Brain microvascular endothelial cell (primary cell): ENCODE measurements around the gene THEM5.

Experiments used
- DNase-seq: peaks from one replicate; pipeline ENCODE4 v3.0.0-alpha.2; 2020
- H3K27ac ChIP-seq: fragments of 250-450 bp; sonication (Bioruptor Pico); 2 replicates; pipeline ENCODE4 v1.5.1; 2020; ENCODE audit warnings: mild to moderate bottlenecking, moderate library complexity
- H3K27me3 ChIP-seq: fragments of 250-450 bp; sonication (Bioruptor Pico); replicated peaks from 2 replicates; pipeline ENCODE4 v1.5.1; 2020; ENCODE audit warnings: mild to moderate bottlenecking
- H3K36me3 ChIP-seq: fragments of 250-450 bp; sonication (Bioruptor Pico); replicated peaks from 2 replicates; pipeline ENCODE4 v1.5.1; 2020; ENCODE audit warnings: mild to moderate bottlenecking
- H3K4me3 ChIP-seq: 2 replicates; pipeline ENCODE4 v1.5.1; 2011; ENCODE audit warnings: low read depth, mild to moderate bottlenecking, control low read depth, low read length, moderate library complexity
- in situ Hi-C: cut with HindIII; loops from 2 replicates; pipeline ENCODE4 v1.10.0; 2017; ENCODE audit warnings: low sequenced_read_pairs, low pct_ligation_motif_present
- TF ChIP-seq, protein P1 (sequence below): IDR thresholded peaks from 2 replicates; pipeline ENCODE4 v1.5.1; 2011; ENCODE audit warnings: low read depth, mild to moderate bottlenecking, moderate library complexity, low read length, control low read depth, inconsistent platforms; ENCODE audit errors: missing control alignments

THEM5 gene

GRCh38 chr1:151801846-151802245 is 51.7 kb downstream of the THEM5 start:
- no peak overlapping the region for H3K4me3 ChIP-seq
- in situ Hi-C loops = no loop called here

GRCh38 chr1:151801310-151801820 is 52.1 kb downstream of the THEM5 start:
- Histone ChIP-seq H3K36me3 (no peaks in the 10 kb centered on the region), H3K4me3 (no peak overlapping the region), H3K27ac (no peak overlapping the region), H3K27me3 (peaks cover 46% of the 10 kb centered on the region)
- in situ Hi-C loops = no loop called here
- DNase-seq = no peak
- TF ChIP-seq, protein P1, sequence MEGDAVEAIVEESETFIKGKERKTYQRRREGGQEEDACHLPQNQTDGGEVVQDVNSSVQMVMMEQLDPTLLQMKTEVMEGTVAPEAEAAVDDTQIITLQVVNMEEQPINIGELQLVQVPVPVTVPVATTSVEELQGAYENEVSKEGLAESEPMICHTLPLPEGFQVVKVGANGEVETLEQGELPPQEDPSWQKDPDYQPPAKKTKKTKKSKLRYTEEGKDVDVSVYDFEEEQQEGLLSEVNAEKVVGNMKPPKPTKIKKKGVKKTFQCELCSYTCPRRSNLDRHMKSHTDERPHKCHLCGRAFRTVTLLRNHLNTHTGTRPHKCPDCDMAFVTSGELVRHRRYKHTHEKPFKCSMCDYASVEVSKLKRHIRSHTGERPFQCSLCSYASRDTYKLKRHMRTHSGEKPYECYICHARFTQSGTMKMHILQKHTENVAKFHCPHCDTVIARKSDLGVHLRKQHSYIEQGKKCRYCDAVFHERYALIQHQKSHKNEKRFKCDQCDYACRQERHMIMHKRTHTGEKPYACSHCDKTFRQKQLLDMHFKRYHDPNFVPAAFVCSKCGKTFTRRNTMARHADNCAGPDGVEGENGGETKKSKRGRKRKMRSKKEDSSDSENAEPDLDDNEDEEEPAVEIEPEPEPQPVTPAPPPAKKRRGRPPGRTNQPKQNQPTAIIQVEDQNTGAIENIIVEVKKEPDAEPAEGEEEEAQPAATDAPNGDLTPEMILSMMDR = no peak

More at GRCh38 chr1:151801846-151802245, 51.7 kb downstream of the THEM5 start:
- DNase-seq = no peak
- TF ChIP-seq, protein P1 = no peak
- Histone ChIP-seq H3K27ac (no peak overlapping the region), H3K27me3 (peaks cover 51% of the 10 kb centered on the region), H3K36me3 (no peaks in the 10 kb centered on the region)

DNA sequence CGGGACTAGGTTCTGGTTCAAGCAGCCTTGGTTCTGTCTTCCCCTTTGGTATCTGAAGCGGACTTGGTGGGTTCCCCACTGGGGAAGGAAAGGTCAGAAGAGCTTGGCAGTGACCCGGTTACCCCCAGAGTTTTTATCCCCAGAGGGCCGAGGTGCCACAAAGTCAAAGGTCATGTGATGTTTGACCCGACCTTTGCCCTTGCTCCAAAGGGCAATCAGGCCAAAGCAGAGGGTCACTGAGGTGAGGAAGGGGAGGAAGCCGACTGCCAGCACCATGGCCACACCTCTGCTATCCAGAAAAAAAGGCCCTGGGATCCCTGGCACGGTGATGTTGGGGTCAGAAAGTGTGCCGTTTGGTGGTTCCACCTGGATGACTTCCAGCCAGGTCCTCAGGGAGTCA is 52.7 kb downstream of the THEM5 start:
- no peak for DNase-seq
- Histone ChIP-seq H3K27ac (no peak overlapping the region), H3K27me3 (peaks cover 43% of the 10 kb centered on the region), H3K36me3 (no peaks in the 10 kb centered on the region), H3K4me3 (no peak overlapping the region)
- in situ Hi-C loops = no loop called here
- TF ChIP-seq, protein P1 = no peak

DNA sequence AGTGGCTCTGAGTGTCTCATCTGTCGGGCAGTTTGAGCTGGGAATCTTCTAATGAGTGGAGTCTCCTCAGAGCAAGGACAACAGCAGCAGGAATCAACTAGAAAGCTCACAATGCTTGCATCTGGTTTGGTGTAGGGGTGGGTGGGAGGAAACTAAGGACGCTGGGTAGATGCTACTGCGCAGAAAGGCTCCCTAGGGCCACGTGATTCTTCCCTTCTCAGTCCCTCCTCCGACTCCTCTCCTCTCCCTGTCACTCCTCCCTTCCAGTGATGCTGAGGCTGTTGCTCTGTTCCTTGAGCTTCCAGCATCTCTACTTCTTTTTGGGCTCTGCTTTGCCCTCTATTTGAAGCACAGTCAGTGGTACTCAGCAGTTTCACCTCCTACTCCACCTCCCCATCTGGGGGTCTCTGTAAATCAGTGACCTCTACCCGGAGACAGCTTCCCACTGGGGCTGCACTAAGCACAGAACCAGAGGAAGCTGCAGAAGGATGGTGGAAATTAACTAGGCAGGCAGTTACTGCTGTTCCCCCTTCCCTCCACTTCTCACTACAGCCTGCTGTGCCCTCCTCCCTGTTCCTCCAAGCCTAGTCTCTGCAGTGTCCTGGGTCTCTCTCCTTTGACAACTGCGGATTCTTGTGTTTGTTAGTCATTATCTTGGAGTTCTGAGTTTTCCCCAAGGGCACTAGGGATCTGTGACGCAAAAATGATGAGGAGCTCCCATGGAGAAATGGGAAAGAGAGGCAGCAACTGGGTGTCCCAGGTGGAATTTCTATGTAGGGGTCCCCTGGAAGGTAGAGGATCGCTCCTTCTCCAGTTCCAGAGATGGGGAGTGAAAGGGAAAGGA is 54.1 kb downstream of the THEM5 start:
- in situ Hi-C loops = no loop called here
- peaks cover 36% of the 10 kb centered on the region for H3K27me3 ChIP-seq
- no peaks in the 10 kb centered on the region for H3K36me3 ChIP-seq
- H3K27ac ChIP-seq = no peak overlapping the region
- DNase-seq = no peak
- TF ChIP-seq, protein P1 = no peak
- no peak overlapping the region for H3K4me3 ChIP-seq

DNA sequence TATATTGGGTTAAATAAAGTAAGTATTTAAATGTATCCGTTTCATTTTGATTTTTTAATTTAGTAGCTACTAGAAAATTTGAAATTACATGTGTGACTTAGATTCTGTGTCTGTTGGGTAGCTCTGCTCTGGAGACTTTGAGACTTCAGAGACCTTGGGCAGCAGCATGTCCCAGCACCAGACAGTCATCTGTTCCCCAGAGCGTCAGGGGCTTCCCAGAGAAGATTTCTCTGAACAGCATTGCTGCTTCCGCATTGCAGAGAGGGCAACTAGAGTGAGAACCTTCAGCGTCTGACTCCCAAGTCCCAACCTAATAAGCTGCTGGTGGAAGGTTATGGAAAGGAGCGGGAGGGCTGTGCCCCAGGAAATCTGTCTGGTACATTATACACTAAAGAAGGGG is 54.9 kb downstream of the THEM5 start:
- Histone ChIP-seq H3K4me3 (no peak overlapping the region), H3K27me3 (peaks cover 31% of the 10 kb centered on the region), H3K27ac (no peak overlapping the region), H3K36me3 (no peaks in the 10 kb centered on the region)
- in situ Hi-C loops = no loop called here
- no peak for DNase-seq
- TF ChIP-seq, protein P1 = no peak
